Activated T-cell treated with anti-CD3 and anti-CD28 coated beads, Interleukin-2, amount 50 U/mL, for 4 hours (primary cell): ENCODE results near the gene PADI6. TPM values are rescaled to one million over a fixed set of nuclear protein-coding genes. Genes with fewer than 3 reads are reported as not detected.
A peak's percentile ranks its signal among the peaks of the same experiment; 100 is the strongest.

Experiments
- ATAC-seq, 2 donors: fragments of 200-7000 bp; cut with Tn5 transposase; one replicate each; pipeline ENCODE4 v1.10.0; 2021
- DNase-seq: peaks from one replicate; pipeline ENCODE4 v3.0.0-alpha.2; 2020
- H3K27me3 Mint-ChIP-seq: one replicate; pipeline ENCODE4 v1.8.0; 2021; ENCODE audit warnings: low read depth, mixed read lengths
- H3K36me3 Mint-ChIP-seq: one replicate; pipeline ENCODE4 v1.8.0; 2022; ENCODE audit warnings: mixed read lengths; ENCODE audit not compliant: insufficient read depth
- H3K4me1 Mint-ChIP-seq: one replicate; pipeline ENCODE4 v1.8.0; 2021; ENCODE audit warnings: low read depth, mixed read lengths
- H3K4me3 Mint-ChIP-seq: one replicate; pipeline ENCODE4 v1.8.0; 2021; ENCODE audit warnings: mild to moderate bottlenecking, moderate library complexity, mixed read lengths
- H3K9me3 Mint-ChIP-seq: one replicate; pipeline ENCODE4 v1.8.0; 2021; ENCODE audit warnings: mixed read lengths
- total RNA-seq, 3 donors: library from RNA; stranded (reverse); gene quantifications; one replicate each; pipeline ENCODE4 v1.2.1, GENCODE V29; 2021

PADI6 gene
- total RNA-seq, 3 donors from 2014 or later = not detected

- Mint-ChIP-seq H3K9me3 (no peaks in the 10 kb centered on the region), H3K4me1 (peaks cover 26% of the 10 kb centered on the region), H3K4me3 (peak overlapping the region; percentile 79), H3K36me3 (peaks cover under 1% of the 10 kb centered on the region), H3K27me3 (no peaks in the 10 kb centered on the region)
- DNase-seq (no peak), ATAC-seq (no peak)
Observed at GRCh38 chr1:17440074-17440826, 68.3 kb downstream of the PADI6 start.

GRCh38 chr1:17440827-17441168 is 68.8 kb downstream of the PADI6 start:
- H3K27me3 Mint-ChIP-seq = no peaks in the 10 kb centered on the region
- peak overlapping the region; percentile 48 for H3K4me3 Mint-ChIP-seq
- DNase-seq (no peak), ATAC-seq (no peak)
- H3K9me3 Mint-ChIP-seq = no peaks in the 10 kb centered on the region
- H3K4me1 Mint-ChIP-seq = peaks cover 23% of the 10 kb centered on the region
- H3K36me3 Mint-ChIP-seq = no peaks in the 10 kb centered on the region

GRCh38 chr1:17441265-17441992 is 69.4 kb downstream of the PADI6 start:
- peak overlapping the region; percentile 48 for H3K4me3 Mint-ChIP-seq
- ATAC-seq (no peak), DNase-seq (no peak)
- no peaks in the 10 kb centered on the region for H3K9me3 Mint-ChIP-seq
- no peaks in the 10 kb centered on the region for H3K27me3 Mint-ChIP-seq
- H3K4me1 Mint-ChIP-seq = peaks cover 16% of the 10 kb centered on the region
- H3K36me3 Mint-ChIP-seq = no peaks in the 10 kb centered on the region

- ATAC-seq (no peak), DNase-seq (no peak)
- H3K4me3 Mint-ChIP-seq = no peak overlapping the region
Observed at GRCh38 chr1:17441993-17442357, 70.0 kb downstream of the PADI6 start.

GRCh38 chr1:17442841-17443240 is 70.8 kb downstream of the PADI6 start:
- peaks cover 2% of the 10 kb centered on the region for H3K27me3 Mint-ChIP-seq
- H3K4me3 Mint-ChIP-seq = no peak overlapping the region
- no peak for ATAC-seq
- no peaks in the 10 kb centered on the region for H3K9me3 Mint-ChIP-seq
- no peaks in the 10 kb centered on the region for H3K36me3 Mint-ChIP-seq
- H3K4me1 Mint-ChIP-seq = peaks cover 10% of the 10 kb centered on the region
- DNase-seq = no peak

More at GRCh38 chr1:17441993-17442357, 70.0 kb downstream of the PADI6 start:
- Mint-ChIP-seq H3K27me3 (peaks cover under 1% of the 10 kb centered on the region), H3K4me1 (peaks cover 11% of the 10 kb centered on the region), H3K36me3 (no peaks in the 10 kb centered on the region), H3K9me3 (no peaks in the 10 kb centered on the region)

- no peaks in the 10 kb centered on the region for H3K36me3 Mint-ChIP-seq
Observed at GRCh38 chr1:17447501-17447992, 75.6 kb downstream of the PADI6 start.

More at GRCh38 chr1:17447501-17447992, 75.6 kb downstream of the PADI6 start:
- Mint-ChIP-seq H3K27me3 (peaks cover 5% of the 10 kb centered on the region), H3K9me3 (no peaks in the 10 kb centered on the region), H3K4me1 (no peaks in the 10 kb centered on the region), H3K4me3 (no peak overlapping the region)
- ATAC-seq = no peak
- no peak for DNase-seq

Other genes starting within 250 kb of the PADI6 start
- gene PADI1, start 167.1 kb upstream of the PADI6 start, total RNA-seq = not detected
- not detected for gene PADI3, start 123.1 kb upstream of the PADI6 start, total RNA-seq
- under 1 TPM; 0.08 to 0.71 (median 0.66) TPM for gene PADI4, start 64.0 kb upstream of the PADI6 start, total RNA-seq
- 100 to 1,000 TPM; 114 to 130 (median 122) TPM for gene RCC2, start 67.5 kb downstream of the PADI6 start, total RNA-seq
- under 1 TPM in 2 of 3 donors, not detected in 1; 0.08 to 0.24 TPM for gene ARHGEF10L, start 167.5 kb downstream of the PADI6 start, total RNA-seq